Measurements from ENCODE around the gene IPP. TPM values are rescaled to one million over a fixed set of nuclear protein-coding genes. Genes with fewer than 3 reads are reported as not detected.
A peak's percentile ranks its signal among the peaks of the same experiment; 100 is the strongest.

Gene IPP
- 2.4 TPM for polyA plus RNA-seq (2012; ENCODE audit: insufficient read depth, insufficient read length, low read depth)

DNA sequence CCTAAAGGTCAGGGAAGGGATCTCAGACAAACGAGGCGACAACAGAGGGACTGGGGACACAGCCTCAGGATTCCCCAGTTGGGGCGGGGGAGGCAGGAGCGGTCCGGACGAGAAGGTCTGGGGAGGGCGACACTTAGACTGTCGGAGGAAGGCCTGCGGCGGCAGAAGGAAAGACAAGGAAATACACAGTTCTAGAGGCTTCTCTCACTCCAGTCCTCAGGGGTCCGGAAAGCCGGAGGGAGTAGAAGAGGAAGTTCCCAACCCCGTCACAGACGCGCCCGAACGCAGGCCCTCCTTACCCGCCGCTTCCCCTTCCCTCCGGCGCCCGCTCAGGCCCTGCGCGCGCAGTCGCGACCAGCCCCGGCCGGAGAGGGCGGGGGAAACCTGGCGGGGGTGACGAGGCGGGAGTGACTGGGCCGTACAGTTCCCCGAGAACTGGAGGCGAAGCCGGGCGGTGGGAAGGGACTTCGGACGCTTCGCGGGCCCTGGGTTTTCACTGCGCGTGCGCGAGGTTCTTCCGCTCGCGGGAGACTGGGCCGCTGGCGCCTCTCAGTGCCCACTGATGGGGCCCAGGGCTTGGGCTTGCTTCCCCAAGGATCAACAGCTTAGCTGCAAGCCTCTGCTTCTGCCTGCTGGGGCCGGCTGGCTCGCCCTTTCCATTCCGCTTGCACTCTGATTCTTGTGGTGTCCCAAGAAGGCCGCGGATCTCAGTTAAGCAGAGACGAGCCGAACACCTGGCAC is at the start of gene IPP:
TSS of gene IPP (minus strand) at position 356 of the 741 bp plus-strand sequence. CDS start 4,242 bp downstream, outside the sequence.
- Histone ChIP-seq H3K27me3 (no peaks in the 10 kb centered on the region), H3K9me3 (no peaks in the 10 kb centered on the region), H3K4me1 (no peaks in the 10 kb centered on the region), H3K36me3 (no peaks in the 10 kb centered on the region), H3K4me3 (ENCODE audit: low read depth, low read length) (peak within 1 kb of the TSS; percentile 71)
- peak; percentile 94 for DNase-seq
- TF ChIP-seq, protein P1, sequence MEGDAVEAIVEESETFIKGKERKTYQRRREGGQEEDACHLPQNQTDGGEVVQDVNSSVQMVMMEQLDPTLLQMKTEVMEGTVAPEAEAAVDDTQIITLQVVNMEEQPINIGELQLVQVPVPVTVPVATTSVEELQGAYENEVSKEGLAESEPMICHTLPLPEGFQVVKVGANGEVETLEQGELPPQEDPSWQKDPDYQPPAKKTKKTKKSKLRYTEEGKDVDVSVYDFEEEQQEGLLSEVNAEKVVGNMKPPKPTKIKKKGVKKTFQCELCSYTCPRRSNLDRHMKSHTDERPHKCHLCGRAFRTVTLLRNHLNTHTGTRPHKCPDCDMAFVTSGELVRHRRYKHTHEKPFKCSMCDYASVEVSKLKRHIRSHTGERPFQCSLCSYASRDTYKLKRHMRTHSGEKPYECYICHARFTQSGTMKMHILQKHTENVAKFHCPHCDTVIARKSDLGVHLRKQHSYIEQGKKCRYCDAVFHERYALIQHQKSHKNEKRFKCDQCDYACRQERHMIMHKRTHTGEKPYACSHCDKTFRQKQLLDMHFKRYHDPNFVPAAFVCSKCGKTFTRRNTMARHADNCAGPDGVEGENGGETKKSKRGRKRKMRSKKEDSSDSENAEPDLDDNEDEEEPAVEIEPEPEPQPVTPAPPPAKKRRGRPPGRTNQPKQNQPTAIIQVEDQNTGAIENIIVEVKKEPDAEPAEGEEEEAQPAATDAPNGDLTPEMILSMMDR (IDR thresholded peaks at IDR 0.05; ENCODE audit: low read depth, low read length), result no peak

DNA sequence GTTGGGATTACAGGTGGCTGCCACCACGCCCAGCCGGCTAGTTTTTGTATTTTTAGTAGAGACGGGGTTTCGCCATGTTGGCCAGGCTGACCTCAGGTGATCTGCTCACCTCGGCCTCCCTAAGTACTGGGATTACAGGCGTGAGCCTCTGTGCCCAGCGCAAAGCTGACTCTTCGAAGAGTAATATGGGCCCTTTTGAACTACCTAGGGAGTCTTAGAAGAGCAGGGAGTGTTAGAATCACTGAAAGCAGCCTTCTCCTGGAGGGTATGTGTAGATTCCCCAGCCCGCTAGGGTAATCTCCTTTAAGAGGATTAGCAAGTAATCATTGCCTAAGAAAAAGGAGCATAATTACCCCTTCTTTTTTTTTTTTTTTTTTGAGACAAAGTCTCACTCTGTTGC is 46.5 kb upstream of the IPP start:
- Histone ChIP-seq H3K9me3 (no peaks in the 10 kb centered on the region), H3K4me3 (ENCODE audit: low read depth, low read length) (no peak overlapping the region), H3K4me1 (no peaks in the 10 kb centered on the region), H3K27me3 (no peaks in the 10 kb centered on the region), H3K36me3 (no peaks in the 10 kb centered on the region)
- DNase-seq, result no peak
- TF ChIP-seq, protein P1 (IDR thresholded peaks at IDR 0.05; ENCODE audit: low read depth, low read length), result no peak

DNA sequence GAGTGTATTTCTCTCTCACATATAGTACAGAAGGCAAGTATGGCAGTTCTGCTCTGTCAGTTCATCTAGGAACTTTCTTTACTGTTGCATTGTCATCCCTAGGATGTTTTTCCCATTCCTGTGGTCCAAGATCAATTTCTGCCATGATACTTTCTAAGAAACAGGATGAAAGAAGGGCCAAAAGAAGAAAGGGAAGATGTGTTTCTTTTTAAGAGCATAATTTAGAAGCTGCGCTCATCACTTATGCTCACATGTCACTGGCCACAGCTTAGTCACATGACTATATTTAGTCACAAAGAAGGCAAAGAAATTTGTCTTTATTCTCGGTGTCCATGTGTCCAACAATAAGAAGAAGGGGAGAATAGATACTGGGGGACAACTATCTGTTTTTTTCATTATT is 45.9 kb upstream of the IPP start:
- Histone ChIP-seq H3K36me3 (no peaks in the 10 kb centered on the region), H3K27me3 (no peaks in the 10 kb centered on the region), H3K4me3 (ENCODE audit: low read depth, low read length) (no peak overlapping the region), H3K9me3 (no peaks in the 10 kb centered on the region), H3K4me1 (no peaks in the 10 kb centered on the region)
- no peak for DNase-seq
- TF ChIP-seq, protein P1 (IDR thresholded peaks at IDR 0.05; ENCODE audit: low read depth, low read length), result no peak

DNA sequence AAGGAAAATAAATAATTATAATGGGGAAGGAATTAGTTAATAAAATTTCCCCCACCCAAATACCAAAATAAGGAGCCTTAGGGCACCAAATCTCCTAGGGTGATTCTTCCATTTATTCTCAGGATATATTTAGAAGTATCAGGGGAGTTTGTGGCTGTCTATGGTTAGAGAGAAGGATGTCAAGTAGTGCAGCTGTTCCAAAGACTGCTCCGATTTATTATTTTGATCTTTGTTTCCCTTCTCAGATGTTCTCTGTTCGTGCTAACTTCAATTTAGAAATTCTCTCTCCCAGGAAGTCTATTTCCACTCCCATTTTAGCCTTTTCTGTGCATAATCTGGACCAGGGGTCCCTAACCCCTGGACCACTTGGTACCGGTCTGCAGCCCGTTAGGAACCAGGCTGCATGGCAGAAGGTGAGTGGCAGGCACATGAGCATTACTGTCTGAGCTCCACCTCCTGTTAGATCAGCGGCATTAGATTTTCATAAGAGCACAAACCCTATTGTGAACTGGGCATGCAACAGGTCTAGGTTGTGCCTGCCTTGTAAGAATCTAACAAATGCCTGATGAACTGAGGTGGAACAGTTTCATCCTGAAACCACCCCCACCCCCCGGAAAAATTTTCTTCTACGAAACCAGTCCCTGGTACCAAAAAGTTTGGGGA is 43.6 kb upstream of the IPP start:
- DNase-seq, result no peak
- Histone ChIP-seq H3K4me1 (no peaks in the 10 kb centered on the region), H3K4me3 (ENCODE audit: low read depth, low read length) (no peak overlapping the region), H3K36me3 (no peaks in the 10 kb centered on the region), H3K27me3 (no peaks in the 10 kb centered on the region), H3K9me3 (no peaks in the 10 kb centered on the region)
- TF ChIP-seq, protein P1 (IDR thresholded peaks at IDR 0.05; ENCODE audit: low read depth, low read length), result no peak

DNA sequence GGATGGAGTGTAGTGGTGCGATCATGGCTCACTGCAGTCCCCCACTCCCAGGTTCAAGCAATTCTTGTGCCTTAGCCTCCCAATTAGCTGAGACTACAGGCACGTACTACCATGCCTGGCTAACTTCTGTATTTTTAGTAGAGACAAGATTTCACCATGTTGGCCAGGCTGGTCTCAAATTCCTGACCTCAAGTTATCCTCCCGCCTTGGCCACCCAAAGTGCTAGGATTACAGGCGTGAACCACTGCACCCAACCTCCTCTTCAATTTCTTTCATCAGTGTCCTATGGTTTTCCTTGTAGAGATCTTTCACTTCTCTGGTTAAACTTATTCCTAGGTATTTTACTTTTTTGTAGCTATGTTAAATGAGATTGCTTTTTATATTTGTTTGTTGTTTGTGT is 42.3 kb upstream of the IPP start:
- Histone ChIP-seq H3K9me3 (no peaks in the 10 kb centered on the region), H3K4me1 (no peaks in the 10 kb centered on the region), H3K36me3 (no peaks in the 10 kb centered on the region), H3K4me3 (ENCODE audit: low read depth, low read length) (no peak overlapping the region), H3K27me3 (no peaks in the 10 kb centered on the region)
- no peak for DNase-seq
- TF ChIP-seq, protein P1 (IDR thresholded peaks at IDR 0.05; ENCODE audit: low read depth, low read length), result no peak

DNA sequence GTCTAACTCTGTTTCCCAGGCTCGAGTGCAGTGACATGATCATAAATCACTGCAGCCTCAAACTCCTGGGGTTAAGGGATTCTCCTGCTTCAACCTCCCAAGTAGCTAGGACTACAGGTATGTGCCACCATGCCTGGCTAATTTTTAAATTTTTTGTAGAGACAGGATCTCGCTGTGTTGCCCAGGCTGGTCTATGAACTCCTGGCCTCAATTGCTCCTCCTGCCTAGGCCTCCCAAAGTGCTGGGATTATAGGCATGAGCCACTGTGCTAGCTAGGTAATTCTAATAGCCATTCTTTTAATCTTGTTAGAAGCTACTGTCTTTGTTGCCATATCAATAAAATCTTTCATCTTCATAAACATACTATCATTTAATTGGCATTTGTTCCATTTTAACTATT is 39.1 kb upstream of the IPP start:
- Histone ChIP-seq H3K9me3 (no peaks in the 10 kb centered on the region), H3K4me3 (ENCODE audit: low read depth, low read length) (no peak overlapping the region), H3K27me3 (no peaks in the 10 kb centered on the region), H3K36me3 (no peaks in the 10 kb centered on the region), H3K4me1 (no peaks in the 10 kb centered on the region)
- TF ChIP-seq, protein P1 (IDR thresholded peaks at IDR 0.05; ENCODE audit: low read depth, low read length), result no peak
- no peak for DNase-seq

All from BE2C (cell line).